8988T (cell line): ENCODE measurements around the gene EXOC3L2.
A peak's percentile ranks its signal among the peaks of the same experiment; 100 is the strongest.
"Not testable (repeated sequence)": the region's sequence is repeated elsewhere in the genome, so short reads cannot be mapped to it uniquely, and the experiment has no call there.

ENCODE experiments used
- DNase-seq: peaks from one replicate; pipeline ENCODE4 v3.0.0; 2011

The EXOC3L2 gene

DNA sequence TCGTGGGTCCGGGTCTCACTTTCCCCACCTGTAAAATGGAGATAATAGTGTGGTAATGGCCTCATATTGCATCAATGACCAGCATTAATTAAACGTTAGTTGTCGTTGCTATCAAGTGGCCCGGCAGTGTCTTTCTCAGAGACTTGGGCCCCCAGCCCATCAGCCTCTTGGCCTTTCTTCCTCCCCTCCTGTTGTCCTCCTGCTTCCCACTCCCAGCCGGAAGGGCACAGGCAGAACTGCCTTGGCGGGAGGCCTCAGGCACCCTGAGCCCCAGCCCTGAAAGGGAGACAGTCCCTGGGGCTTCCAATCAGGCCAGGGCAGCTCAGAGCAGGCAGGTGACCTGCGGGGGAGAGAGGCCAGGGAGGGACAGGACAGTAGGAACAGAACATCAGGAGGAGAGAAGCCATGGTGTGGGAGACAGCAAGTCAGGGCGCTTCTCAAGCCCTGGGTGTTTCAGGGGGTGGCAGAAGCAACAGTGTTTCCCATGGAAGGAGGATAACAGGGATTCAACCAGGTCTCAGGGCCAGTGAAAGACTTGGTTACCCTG is 10.5 kb upstream of the EXOC3L2 start:
- DNase-seq, result no peak

DNA sequence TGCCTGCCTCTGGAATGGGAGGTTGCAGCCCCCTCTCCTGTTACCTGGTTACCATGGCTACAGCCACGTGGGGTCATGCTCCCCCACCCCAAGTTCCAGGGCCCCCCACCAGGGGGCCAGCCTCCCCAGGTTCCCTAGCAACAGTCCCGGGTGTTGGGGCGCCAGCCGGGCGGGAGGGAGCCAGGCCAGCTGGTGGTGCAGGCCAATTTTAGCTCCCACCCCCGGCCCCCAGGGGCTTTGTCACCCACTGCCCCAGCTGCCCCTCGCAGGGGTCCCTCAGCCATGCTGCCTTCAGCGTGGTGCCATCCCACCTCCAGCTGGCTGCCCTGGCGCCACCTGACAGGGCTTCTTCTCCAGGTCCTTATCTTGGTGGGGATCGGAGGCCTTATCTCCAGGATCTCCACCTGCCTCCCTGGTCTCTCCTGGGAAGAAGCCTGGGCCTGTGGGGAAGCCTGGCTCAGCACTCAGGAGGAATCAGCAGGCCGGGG is 8.9 kb upstream of the EXOC3L2 start:
- DNase-seq, result no peak

DNA sequence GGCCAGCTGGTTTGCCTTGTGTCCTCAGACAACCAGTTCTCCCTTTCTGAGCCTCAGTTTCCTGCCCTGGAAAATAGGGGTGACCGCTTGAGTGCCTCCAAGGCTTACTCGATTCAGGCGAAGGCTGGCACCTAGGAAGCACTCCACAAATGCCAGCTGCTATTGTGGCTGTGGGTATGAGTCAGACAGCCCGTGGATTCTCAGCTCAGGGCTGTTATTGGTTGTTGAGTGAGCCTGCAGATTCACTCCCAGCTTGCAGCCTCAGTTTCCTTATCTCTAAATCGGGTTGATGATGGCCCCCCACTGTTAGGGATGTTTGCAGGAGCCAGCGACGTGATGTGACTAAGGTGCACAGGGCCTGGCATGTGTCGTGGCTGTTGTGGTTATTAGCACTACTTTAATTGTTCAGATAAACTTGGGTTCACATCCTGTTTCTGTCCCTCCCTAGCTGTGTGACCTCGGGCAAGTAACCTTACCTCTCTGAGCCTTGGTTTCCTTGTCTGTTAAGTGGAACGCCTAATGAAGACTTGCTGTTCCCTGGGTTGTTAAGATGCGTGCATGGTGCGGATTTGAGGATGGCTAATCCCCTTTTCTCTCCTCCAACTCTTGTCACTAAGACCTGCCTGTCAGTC is 8.3 kb upstream of the EXOC3L2 start:
- no peak for DNase-seq

DNA sequence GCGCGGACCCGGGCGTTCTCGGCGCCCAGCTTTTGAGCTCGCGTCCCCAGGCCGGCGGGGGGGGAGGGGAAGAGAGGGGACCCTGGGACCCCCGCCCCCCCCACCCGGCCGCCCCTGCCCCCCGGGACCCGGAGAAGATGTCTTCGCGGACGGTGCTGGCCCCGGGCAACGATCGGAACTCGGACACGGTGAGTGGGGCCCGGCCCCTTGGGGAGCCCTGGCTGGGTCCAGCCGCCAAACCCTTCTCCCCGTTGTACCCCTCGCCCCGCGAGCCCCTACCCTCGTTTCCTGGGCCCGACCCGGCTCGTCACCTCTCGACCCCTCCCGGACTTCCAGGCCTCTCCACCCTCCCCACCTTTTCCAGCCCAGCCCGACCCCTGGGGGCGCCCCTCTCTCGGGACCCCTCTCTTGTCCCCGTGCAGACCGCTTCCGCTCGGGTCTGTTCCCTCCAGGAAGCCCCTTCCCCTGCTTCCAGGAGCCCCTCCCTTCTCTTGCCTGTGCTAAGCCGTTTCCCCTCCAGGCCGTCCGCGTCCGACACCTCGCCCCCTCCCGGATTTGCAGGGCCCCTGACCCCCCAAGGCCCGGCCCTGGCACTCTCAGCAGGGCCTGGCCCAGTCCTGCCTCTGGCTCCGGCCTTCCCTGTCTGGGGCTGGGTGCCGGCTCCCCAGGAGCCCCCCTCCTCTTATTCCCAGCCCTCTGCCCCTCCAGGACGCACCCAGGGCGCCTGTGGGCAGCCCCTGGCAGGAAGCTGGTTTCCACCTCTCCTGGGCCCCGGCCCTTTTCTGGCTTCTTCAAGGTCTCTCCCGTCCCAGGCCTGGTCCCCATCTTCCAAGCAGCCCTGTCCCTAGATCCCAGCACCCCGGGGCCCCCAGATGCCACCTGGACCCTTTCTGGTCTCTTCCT is 6.5 kb upstream of the EXOC3L2 start:
- DNase-seq, result no peak

DNA sequence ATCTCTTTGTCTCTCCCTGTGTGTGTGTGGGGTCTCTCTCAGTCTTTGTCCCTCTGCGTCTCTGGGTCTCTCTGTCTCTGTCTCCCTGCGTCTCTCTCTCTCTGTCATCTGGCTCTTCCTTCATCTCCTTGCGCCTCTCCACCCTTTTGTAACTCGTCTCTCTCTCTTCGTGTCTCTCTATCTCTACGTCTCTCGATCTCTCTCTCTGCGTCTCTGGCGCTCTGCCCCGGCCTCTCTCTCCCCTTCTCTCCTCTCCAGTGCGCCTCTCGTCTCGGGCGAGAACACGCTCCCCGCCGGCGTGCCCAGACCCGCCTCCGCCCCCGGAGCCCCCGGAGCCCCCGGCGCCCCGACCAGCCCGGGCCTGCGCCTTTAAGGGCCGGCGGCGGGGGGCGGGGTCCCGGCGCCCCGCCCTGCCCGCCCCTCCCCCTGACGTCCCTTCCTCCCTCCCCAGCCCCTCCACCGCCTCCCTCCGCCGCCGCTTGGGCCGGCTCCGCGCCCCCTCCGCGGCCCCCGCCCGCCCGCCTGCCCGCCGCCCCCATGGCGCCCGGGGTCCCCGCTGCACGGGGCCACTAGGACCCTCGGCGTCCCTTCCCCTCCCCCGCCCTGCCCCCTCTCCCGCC is 5.7 kb upstream of the EXOC3L2 start, which contains the start of gene MARK4:
MARK4 (plus strand) TSS at position 440 of the 620 bp plus-strand sequence. CDS start 318 bp downstream, outside the sequence.
- peak; percentile 86 for DNase-seq

DNA sequence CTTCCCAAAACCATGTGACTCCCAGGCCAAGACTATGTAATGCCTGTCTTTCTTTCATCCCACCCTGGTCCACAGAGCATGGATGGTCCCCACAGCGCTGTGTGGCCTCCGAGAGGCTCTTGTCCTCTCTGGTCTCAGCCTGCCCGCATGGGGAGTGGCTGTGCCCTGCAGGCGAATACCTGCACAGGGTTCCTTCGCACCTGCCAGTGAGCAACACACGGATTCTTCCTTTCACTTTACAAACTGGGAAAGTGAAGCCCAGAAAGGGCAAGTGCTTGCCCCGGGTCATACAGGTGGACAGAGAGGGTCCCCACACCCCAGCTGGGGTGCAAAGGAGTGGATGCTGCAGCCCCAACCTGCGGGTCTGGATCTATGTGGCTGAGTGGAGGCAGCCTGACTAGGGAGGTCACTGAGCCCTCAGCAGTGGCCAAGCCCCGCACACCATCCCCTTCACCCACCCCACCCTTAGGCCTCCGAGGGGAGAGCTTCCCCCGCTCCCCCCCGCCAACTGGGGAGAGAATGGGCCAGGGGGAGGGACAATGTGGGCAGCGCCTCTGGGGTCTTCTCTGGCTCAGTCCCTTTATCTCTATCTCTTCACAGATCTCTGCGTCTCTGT is 5.1 kb upstream of the EXOC3L2 start:
- no peak for DNase-seq

DNA sequence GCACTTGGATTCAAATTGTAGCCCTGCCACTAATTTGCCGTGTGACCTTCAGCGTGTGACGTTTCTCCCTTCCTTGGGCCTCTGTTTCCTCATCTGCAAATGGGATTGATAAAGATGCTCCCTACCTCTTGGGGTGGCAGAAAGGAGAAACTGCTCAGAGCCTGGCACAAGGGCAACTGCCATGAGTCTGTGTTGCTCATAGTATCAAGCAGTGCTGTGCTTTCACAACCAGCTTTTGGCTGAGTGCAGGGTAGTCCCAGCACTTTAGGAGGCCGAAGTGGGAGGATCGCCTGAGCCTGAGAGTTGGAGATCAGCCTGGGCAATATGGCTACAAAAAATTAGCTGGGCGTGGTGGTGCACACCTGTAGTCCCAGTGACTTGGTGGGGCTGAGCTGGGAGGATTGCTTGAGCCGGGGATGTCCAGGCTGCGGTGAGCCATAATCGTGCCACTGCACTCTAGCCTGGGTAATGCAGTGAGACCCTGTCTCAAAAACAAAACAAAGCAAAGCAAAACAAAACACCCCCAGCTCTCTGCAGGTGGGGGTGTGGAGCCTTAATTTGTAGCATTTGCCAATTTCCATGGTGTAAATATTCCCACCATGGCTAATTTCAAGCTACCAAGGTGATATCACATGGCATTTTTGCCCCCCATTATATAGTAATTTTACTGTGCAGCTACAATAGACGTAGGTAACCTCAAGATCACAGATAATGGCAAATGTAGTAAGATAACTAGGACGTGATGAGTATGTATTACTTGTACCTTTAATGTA is 4.2 kb upstream of the EXOC3L2 start:
- DNase-seq, result no peak

DNA sequence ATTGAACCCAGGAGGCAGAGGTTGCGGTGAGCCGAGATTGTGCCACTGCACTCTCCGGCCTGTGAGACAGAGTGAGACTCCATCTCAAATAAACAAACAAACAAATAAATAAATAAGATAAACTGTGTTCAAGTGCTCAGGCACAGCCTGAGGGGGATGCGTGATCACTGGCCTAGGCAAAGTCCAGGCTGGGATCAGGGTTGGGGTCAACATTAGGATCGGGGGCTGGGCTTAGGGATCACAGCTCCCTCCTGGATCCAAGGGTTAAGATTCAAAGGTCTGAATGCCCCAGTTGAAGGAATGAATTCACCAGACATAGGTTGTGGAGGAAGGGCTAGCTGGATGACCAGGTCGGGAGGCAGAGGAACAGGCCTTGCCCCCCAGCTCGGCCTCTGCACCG is 1.9 kb upstream of the EXOC3L2 start:
- DNase-seq, result no peak

DNA sequence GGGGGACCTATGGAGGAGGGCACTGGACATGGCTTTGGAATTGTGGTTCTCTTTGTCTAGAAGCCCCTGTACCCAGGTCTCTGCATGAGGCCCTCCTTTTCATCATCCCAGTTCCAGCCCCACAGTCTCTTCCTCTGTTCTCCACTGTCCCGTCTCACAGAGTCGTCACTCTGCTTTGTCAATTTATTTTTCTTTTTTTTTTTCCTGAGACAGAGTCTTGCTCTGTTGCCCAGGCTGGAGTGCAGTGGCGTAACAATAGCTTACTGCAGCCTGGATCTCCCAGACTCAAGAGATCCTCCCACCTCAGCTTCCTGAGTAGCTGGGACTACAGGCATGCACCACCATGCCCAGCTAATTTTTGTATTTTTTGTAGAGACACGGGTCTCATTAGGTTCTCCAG is 619 bp upstream of the EXOC3L2 start:
- DNase-seq, result no peak

DNA sequence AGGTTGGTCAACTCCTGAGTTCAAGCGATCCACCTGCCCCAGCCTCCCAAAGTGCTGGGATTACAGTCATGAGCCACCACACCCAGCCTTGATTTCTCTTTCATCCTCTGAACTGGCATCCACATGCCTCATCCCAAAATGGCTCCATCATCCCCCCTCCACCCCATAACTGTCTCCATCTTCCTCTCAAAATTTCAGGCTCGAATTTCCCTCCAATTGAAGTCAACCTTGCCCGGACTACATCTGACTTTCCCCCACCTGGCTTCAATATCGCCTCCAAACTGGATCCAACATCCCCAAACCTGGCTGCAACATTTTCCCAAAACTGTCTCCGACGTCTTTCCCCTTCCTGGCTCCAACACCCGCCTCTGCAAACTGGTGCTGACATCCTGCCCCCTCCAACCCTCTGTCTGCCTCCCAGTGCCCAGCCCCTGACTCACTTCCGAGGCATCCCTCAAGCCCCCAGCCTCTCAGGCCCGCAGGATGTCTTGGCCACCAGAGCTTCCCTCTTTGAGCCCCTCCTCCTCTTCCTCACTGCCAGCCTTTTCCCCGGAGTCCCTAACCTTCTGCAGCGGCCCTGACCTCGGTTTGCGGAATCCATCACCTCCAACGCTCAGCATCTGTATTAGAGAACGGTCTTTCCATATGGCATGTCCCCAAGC is 943 bp downstream of the EXOC3L2 start:
- no peak for DNase-seq

DNA sequence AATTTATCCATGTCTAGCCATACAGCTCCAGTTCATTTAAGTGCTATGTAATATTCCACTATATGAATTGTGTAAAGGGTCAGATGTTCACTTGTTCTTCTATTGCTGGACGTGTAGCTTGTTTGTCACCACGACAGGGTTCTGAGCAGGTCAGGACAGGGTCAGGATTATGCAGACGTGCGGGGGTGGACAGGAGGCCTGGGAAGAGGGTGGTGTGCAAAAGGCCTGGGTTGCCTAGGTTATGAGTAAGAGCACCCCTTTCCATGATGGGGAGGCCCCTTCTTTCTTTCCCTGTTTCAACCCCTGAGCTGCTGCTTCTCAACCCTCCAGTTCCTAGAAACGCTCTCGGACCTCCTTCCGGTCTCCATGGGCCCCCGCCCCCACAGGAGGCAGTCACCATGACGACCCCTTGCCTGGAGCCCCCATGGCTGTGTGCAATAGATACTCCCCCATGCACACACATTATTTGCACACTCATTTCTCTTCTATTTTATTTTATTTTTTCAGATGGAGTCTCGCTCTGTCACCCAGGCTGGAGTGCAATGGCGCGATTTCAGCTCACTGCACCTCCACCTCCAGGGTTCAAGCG is 2.0 kb downstream of the EXOC3L2 start:
- no peak for DNase-seq

DNA sequence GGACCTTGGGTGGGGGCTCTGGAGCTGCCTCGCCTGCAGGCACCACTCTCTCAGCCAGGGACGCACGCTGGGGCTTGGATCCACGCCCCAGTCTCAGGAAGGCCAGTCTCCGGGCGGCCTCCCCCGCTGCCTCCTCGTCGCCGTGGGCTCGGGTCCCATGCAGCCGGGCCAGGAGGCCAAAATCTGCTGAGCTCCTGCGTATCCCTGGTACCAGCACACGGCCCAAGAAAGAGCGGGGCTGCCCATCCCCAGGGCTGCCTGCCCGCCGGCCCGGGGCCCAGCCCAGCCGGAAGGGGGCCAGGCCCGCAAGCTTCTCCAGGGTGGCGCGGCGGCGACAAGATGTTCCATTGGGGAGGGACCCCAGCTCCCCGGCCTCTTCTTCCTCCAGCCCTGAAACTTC is 6.7 kb downstream of the EXOC3L2 start:
- DNase-seq, result no peak

DNA sequence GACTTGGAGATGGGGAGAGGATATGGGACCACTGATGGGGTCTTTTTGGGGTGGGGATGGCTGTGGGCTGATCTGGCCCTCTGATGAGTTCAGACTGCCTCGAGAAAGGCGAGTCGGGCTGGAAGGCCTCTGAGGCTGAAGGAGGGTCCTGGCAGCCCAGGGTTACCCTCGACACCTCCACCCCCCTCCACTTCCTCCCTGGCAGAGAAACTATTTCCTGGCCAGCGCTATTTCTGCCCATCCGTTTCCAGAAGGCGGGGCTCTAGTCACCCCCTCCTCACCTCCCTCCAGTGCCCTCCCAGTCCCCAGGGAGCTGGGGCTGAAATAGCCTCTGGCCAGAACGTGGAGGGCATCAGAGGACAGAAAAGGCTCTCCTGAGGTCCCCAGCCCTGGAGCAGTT is 9.7 kb downstream of the EXOC3L2 start:
- DNase-seq, result no peak

DNA sequence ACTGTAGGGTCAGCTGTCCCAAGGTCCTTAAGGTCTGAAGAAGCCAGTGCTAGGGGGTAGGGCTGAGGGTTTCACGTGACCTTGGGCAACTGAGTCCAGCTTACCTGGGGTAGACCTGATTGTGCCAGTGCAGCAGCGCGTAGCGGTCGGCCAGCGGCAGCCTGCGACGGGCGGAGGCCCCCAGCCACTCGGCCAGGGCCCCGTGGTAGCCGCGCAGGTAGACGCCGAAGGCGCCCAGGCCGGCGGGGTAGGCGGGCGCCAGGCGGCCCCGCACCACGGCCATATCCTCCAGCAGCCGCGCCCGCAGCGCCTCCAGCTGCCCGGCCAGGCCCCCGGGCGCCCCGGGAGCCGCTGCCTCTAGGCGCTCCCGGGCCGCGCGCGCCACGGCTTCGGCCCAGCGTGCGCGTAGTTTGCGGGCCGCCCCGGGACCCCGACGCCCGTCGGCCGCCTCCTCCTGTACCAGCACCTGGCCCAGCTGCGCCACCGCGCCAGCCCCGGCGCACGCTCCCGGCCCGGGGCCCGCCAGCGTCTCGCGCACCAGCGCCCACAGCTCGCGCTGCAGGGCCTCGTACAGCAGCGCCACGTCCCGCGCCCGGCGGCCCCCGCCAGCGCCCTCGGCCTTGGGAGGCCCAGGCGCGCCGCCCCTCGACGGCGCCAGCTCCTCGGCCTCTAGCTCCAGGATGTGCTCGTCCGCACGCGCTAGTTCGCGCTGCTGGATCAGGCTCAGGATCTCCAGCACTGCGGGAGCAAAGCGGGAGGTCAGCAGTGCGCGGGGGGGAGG is 10.9 kb downstream of the EXOC3L2 start:
- no peak for DNase-seq

DNA sequence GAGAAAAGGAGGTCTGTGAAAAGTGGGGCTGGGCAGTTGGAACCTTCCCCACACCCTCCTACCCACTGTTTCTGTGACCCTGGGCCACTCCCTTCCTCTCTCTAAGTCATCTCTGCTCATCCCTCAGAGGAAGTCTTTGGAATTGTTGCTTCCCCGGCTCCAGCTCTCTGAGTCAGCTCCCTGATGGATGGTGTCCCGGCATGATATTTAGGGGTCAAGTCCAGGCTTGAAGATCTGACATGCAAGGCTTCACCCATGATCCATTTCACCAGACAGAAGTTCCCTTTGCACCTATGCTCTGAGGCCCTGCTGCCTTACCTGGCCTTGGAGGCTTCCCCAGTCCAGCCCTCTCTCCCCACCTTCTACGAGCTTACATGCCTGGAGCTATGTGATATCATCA is 13.3 kb downstream of the EXOC3L2 start:
- DNase-seq, result no peak

DNA sequence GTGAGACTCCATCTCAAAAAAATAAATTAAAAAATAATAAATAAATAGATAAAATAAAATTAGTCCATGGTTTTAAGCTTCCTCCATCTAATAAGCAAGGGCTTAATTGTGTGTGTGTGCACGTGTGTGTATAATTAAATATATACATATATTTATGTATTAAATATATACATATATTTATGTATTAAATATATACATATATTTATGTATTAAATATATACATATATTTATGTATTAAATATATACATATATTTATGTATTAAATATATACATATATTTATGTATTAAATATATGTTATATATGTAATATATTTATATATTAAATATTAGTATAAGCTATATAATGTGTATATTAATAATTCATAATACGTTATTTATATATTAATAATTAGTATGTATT is 16.2 kb downstream of the EXOC3L2 start:
- DNase-seq, result not testable (repeated sequence)

DNA sequence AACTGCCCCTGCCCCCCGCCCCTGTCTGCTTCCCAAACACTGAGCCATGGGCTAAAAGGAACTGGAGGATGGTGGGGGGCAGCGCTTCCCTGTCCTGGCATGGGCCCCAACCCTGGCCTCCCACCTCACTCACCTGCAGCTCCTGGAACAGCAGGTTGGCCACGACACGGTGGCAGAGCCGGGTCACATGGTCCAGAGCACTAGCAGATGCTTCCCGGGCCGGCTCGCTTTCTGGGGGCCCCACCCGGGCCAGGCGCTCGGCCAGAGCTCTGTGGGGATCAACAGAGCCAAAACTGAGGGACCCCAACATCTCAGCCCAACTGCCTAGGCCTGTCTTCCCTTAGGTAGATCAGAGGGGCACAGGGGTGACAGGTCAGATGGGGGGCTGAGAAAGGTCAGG is 20.6 kb downstream of the EXOC3L2 start:
- DNase-seq, result no peak

DNA sequence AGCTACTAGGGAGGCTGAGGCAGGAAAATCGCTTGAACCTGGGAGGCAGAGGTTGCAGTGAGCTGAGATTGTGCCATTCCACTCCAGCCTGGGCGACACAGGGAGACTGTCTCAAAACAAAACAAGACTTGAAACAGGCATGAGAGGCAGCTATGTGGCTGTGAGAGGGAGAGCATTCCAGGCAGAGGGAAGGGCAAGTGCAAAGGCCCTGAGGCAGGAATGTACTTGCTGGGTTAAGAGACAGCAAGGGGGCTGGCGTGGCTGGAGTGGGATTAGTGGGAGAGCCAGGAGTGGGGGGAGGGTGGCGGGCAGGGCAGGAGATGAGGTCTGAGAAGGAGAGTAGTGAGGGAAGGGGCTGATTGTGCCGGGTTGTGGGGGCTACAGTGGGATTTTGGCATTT is 21.3 kb downstream of the EXOC3L2 start:
- DNase-seq, result no peak

DNA sequence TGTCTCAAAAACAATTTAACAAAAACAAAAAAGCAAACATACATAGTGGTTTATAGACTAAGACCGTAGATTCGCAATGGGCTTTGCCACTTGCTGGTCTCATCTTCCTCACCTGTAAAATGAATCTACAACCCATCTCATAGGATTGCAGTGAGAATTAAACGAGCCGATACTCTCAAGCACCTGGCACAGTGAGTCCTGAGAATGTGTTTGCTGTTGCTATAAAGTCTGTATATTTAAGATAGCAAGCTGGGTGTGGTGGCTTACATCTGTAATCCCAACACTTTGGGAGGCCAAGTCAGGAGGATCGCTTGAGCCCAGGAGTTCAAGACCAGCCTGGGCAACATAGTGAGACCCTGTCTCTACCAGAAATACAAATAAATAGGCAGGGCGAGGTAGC is 22.5 kb downstream of the EXOC3L2 start:
- DNase-seq, result no peak
